Endothelial cell (in vitro differentiated cells): ENCODE results near the gene MYO5A. TPM values are rescaled to one million over a fixed set of nuclear protein-coding genes. Genes with fewer than 3 reads are reported as not detected.
"Not testable (repeated sequence)": the region's sequence is repeated elsewhere in the genome, so short reads cannot be mapped to it uniquely, and the experiment has no call there.

ENCODE experiments used
- DNase-seq: peaks from one replicate; pipeline ENCODE4 v3.0.0; 2021; ENCODE audit warnings: low spot score
- H3K27ac Mint-ChIP-seq: one replicate; pipeline ENCODE4 v1.8.0; 2021; ENCODE audit warnings: mixed read lengths, inconsistent platforms; ENCODE audit not compliant: unreplicated experiment
- H3K27me3 Mint-ChIP-seq: one replicate; pipeline ENCODE4 v1.8.0; 2021; ENCODE audit warnings: mild to moderate bottlenecking, moderate library complexity, mixed read lengths, inconsistent platforms; ENCODE audit not compliant: unreplicated experiment
- H3K36me3 Mint-ChIP-seq: one replicate; pipeline ENCODE4 v1.8.0; 2021; ENCODE audit warnings: mild to moderate bottlenecking, low read depth, mixed read lengths, inconsistent platforms; ENCODE audit not compliant: unreplicated experiment
- H3K4me1 Mint-ChIP-seq: one replicate; pipeline ENCODE4 v1.8.0; 2021; ENCODE audit warnings: mild to moderate bottlenecking, mixed read lengths, inconsistent platforms; ENCODE audit not compliant: unreplicated experiment
- H3K4me3 Mint-ChIP-seq: one replicate; pipeline ENCODE4 v1.8.0; 2021; ENCODE audit warnings: mild to moderate bottlenecking, mixed read lengths, inconsistent platforms; ENCODE audit not compliant: unreplicated experiment
- H3K9me3 Mint-ChIP-seq: one replicate; pipeline ENCODE4 v1.8.0; 2021; ENCODE audit warnings: mixed read lengths, inconsistent platforms; ENCODE audit not compliant: unreplicated experiment
- total RNA-seq: library from RNA; stranded (reverse); fragmentation: NEBNext Ultra II Directional; extraction: Animal tissue kit (Norgen Biotek cat#: 25700); gene quantifications from one replicate; pipeline ENCODE4 v1.2.1, GENCODE V29; 2021; ENCODE audit not compliant: unreplicated experiment
- TF ChIP-seq, protein P1 (sequence below): fragments of 200-600 bp; sonication (generic); IDR thresholded peaks from one replicate; pipeline ENCODE4 v1.5.0; 2021; ENCODE audit warnings: antibody characterized with exemption; ENCODE audit not compliant: unreplicated experiment

Gene MYO5A
- total RNA-seq, 1 donor from 2014 or later, result 9.1 TPM

GRCh38 chr15:52417521-52417920 is 111.2 kb downstream of the MYO5A start:
- Mint-ChIP-seq H3K4me3 (no peak overlapping the region), H3K27ac (no peak overlapping the region), H3K9me3 (no peaks in the 10 kb centered on the region), H3K27me3 (no peaks in the 10 kb centered on the region), H3K4me1 (peaks cover 8% of the 10 kb centered on the region), H3K36me3 (no peaks in the 10 kb centered on the region)
- TF ChIP-seq, protein P1, sequence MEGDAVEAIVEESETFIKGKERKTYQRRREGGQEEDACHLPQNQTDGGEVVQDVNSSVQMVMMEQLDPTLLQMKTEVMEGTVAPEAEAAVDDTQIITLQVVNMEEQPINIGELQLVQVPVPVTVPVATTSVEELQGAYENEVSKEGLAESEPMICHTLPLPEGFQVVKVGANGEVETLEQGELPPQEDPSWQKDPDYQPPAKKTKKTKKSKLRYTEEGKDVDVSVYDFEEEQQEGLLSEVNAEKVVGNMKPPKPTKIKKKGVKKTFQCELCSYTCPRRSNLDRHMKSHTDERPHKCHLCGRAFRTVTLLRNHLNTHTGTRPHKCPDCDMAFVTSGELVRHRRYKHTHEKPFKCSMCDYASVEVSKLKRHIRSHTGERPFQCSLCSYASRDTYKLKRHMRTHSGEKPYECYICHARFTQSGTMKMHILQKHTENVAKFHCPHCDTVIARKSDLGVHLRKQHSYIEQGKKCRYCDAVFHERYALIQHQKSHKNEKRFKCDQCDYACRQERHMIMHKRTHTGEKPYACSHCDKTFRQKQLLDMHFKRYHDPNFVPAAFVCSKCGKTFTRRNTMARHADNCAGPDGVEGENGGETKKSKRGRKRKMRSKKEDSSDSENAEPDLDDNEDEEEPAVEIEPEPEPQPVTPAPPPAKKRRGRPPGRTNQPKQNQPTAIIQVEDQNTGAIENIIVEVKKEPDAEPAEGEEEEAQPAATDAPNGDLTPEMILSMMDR, result no peak
- DNase-seq, result no peak

DNA sequence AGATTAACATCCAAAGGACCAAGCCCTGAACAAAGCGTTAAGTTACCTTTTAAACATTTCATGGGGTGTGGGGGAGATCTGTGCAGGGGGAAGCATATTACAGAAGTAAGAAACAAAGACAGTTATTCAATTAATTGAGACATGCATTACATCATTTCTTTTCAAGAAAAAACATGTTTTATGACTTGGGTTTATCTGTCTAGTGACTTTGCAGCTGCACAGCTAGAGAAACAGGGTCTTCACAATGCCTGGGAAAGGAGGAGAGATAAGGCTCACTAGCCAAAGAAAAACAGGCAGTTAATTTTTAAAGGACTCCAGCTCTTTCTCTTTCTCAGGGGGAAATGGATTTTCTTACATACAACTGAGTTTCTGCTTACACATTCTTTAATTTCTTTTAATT is 112.1 kb downstream of the MYO5A start:
- H3K4me3 Mint-ChIP-seq, DNase-seq, H3K27ac Mint-ChIP-seq: not testable (repeated sequence)

GRCh38 chr15:52415628-52416027 is 113.1 kb downstream of the MYO5A start:
- TF ChIP-seq, protein P1, result no peak

More for the DNA sequence above, 112.1 kb downstream of the MYO5A start:
- H3K27me3 Mint-ChIP-seq, H3K4me1 Mint-ChIP-seq, H3K9me3 Mint-ChIP-seq, H3K36me3 Mint-ChIP-seq: not testable (repeated sequence)

DNA sequence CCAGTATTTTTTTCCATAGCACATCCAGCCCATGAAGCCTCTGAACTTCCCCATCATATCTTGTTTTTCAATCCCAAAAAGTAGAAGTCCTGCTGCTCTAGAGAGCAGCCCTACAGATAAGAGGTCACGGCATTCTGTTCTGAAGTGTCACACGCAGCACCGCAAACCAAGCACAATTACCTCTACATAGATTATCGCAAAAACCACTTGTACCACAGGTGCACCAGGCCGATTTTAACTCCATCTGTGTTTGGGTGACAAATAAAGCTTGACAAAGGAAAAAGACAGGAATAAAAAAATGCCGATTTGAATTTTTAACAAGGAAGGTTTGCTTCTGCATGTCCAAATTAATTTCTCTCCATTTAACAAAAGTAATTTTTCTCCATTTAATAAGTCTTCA is 113.7 kb downstream of the MYO5A start:
- TF ChIP-seq, protein P1, result no peak
- peaks cover 6% of the 10 kb centered on the region for H3K4me1 Mint-ChIP-seq
- H3K9me3 Mint-ChIP-seq, result no peaks in the 10 kb centered on the region
- H3K27me3 Mint-ChIP-seq, result no peaks in the 10 kb centered on the region
- no peaks in the 10 kb centered on the region for H3K36me3 Mint-ChIP-seq
- H3K4me3 Mint-ChIP-seq, result no peak overlapping the region
- DNase-seq, result no peak
- H3K27ac Mint-ChIP-seq, result no peak overlapping the region

More at GRCh38 chr15:52415628-52416027, 113.1 kb downstream of the MYO5A start:
- H3K4me3 Mint-ChIP-seq, result no peak overlapping the region
- no peak for DNase-seq
- H3K27me3 Mint-ChIP-seq, result no peaks in the 10 kb centered on the region
- H3K27ac Mint-ChIP-seq, result no peak overlapping the region
- no peaks in the 10 kb centered on the region for H3K9me3 Mint-ChIP-seq
- peaks cover 8% of the 10 kb centered on the region for H3K4me1 Mint-ChIP-seq
- H3K36me3 Mint-ChIP-seq, result no peaks in the 10 kb centered on the region

- Mint-ChIP-seq H3K4me1 (no peaks in the 10 kb centered on the region), H3K36me3 (no peaks in the 10 kb centered on the region), H3K9me3 (no peaks in the 10 kb centered on the region), H3K27me3 (no peaks in the 10 kb centered on the region), H3K27ac (no peak overlapping the region), H3K4me3 (no peak overlapping the region)
- DNase-seq, result no peak
- TF ChIP-seq, protein P1, result no peak
Observed at GRCh38 chr15:52408823-52409222, 119.9 kb downstream of the MYO5A start.
